Uterus (tissue), 4 donors: Measurements from ENCODE around the gene ABCC3. TPM values are rescaled to one million over a fixed set of nuclear protein-coding genes. Genes with fewer than 3 reads are reported as not detected.

ENCODE experiments used
- DNase-seq, 2 donors: peaks; one replicate each; pipeline ENCODE4 v3.0.0-alpha.2; 2019 to 2020
- H3K27ac ChIP-seq, 2 donors: fragments of 200-600 bp; sonication (generic); 1 replicate in 1 of 2; 2 replicates in 1 of 2; pipeline ENCODE4 v1.5.1; 2016 to 2018
- H3K27me3 ChIP-seq, 2 donors: fragments of 200-600 bp; sonication (generic); one replicate each; pipeline ENCODE4 v1.5.1; 2018 to 2019; ENCODE audit warnings: control low read depth in 1 of 2
- H3K36me3 ChIP-seq, 2 donors: fragments of 200-600 bp; sonication (generic); one replicate each; pipeline ENCODE4 v1.5.1; 2019; ENCODE audit warnings: control low read depth in 1 of 2
- H3K4me1 ChIP-seq, 2 donors: fragments of 200-600 bp; sonication (generic); one replicate each; pipeline ENCODE4 v1.5.1; 2018 to 2019; ENCODE audit warnings: control low read depth in 1 of 2
- H3K4me3 ChIP-seq, 2 donors: fragments of 200-600 bp; sonication (generic); 1 replicate in 1 of 2; 2 replicates in 1 of 2; pipeline ENCODE4 v1.5.1; 2018 to 2019; ENCODE audit warnings: mild to moderate bottlenecking in 1 of 2
- H3K9me3 ChIP-seq, 2 donors: fragments of 200-600 bp; sonication (generic); one replicate each; pipeline ENCODE4 v1.5.1; 2019; ENCODE audit warnings: control low read depth in 1 of 2
- CTCF ChIP-seq, 4 experiments: fragments of 200-600 bp in 2 of 4; fragments of 450-650 bp in 2 of 4; sonication (generic) in 2 of 4; IDR thresholded peaks; one replicate each; pipeline ENCODE4 v1.5.1; 2016 to 2019; ENCODE audit warnings: antibody characterized with exemption in 4 of 4, mild to moderate bottlenecking in 2 of 4, moderate library complexity in 1 of 4
- POLR2A ChIP-seq, 2 donors: fragments of 450-650 bp; IDR thresholded peaks; one replicate each; pipeline ENCODE4 v1.6.1; 2016; ENCODE audit warnings: antibody characterized with exemption in 2 of 2, mild to moderate bottlenecking in 1 of 2, moderate library complexity in 1 of 2
- intact Hi-C: fragments of 100-400 bp; cut with DNase I; formaldehyde crosslinking; loops from one replicate; pipeline ENCODE4 v1.15.1; 2023; ENCODE audit warnings: low total_unique reads
- total RNA-seq, 4 donors: library from RNA; depleted of rRNA in 3 of 4; stranded (reverse); fragments of >200 nt in 3 of 4; gene quantifications; one replicate each; pipeline versions ENCODE4 v1.1.0 to v1.2.4, GENCODE V29; 2014 to 2023
- donor health status: DM: yes; HTN: yes; CAD: no.

Gene ABCC3
- total RNA-seq, 4 donors from 2014 or later = 1.2 to 4.5 (median 2.6) TPM

- Histone ChIP-seq H3K4me1 (peaks cover 0 to 3% of the 10 kb centered on the region in 2 donors), H3K27ac (no peak overlapping the region), H3K4me3 (no peak overlapping the region), H3K36me3 (no peaks in the 10 kb centered on the region), H3K27me3 (no peaks in the 10 kb centered on the region), H3K9me3 (no peaks in the 10 kb centered on the region)
- intact Hi-C loops = no loop called here
- TF ChIP-seq CTCF (IDR thresholded peaks at IDR 0.05) (no peak), POLR2A (IDR thresholded peaks at IDR 0.05) (no peak)
- DNase-seq = no peak
These were observed 998 bp upstream of the ABCC3 start for GRCh38 chr17:50633683-50634082.

- DNase-seq = no peak
- Histone ChIP-seq H3K4me3 (peak overlapping the region in 1 of 2 donors; percentile 37), H3K9me3 (no peaks in the 10 kb centered on the region), H3K36me3 (no peaks in the 10 kb centered on the region), H3K27me3 (no peaks in the 10 kb centered on the region), H3K4me1 (peaks cover 0 to 11% of the 10 kb centered on the region in 2 donors), H3K27ac (no peak overlapping the region)
- no peak for TF ChIP-seq CTCF (IDR thresholded peaks at IDR 0.05)
- no peak for TF ChIP-seq POLR2A (IDR thresholded peaks at IDR 0.05)
- intact Hi-C loops = no loop called here
These were observed 442 bp downstream of the ABCC3 start for GRCh38 chr17:50634915-50635731.

- Histone ChIP-seq H3K27ac (no peak overlapping the region), H3K36me3 (no peaks in the 10 kb centered on the region), H3K4me1 (peaks cover 0 to 11% of the 10 kb centered on the region in 2 donors), H3K9me3 (no peaks in the 10 kb centered on the region), H3K27me3 (no peaks in the 10 kb centered on the region), H3K4me3 (no peak overlapping the region)
- no peak for DNase-seq
- intact Hi-C loops = no loop called here
- TF ChIP-seq CTCF (IDR thresholded peaks at IDR 0.05) (no peak), POLR2A (IDR thresholded peaks at IDR 0.05) (no peak)
These were observed 976 bp downstream of the ABCC3 start for GRCh38 chr17:50635732-50635981.

- Histone ChIP-seq H3K27me3 (no peaks in the 10 kb centered on the region), H3K4me1 (peaks cover 0 to 11% of the 10 kb centered on the region in 2 donors), H3K9me3 (no peaks in the 10 kb centered on the region), H3K27ac (no peak overlapping the region), H3K36me3 (no peaks in the 10 kb centered on the region), H3K4me3 (no peak overlapping the region)
- DNase-seq = no peak
- intact Hi-C loops = no loop called here
- TF ChIP-seq POLR2A (IDR thresholded peaks at IDR 0.05) (no peak), CTCF (IDR thresholded peaks at IDR 0.05) (no peak)
These were observed 1.5 kb downstream of the ABCC3 start for GRCh38 chr17:50635982-50636803.

GRCh38 chr17:50636804-50637195 lies 2.1 kb downstream of the ABCC3 start:
- Histone ChIP-seq H3K4me1 (peaks cover 0 to 11% of the 10 kb centered on the region in 2 donors), H3K9me3 (no peaks in the 10 kb centered on the region), H3K36me3 (no peaks in the 10 kb centered on the region), H3K27ac (no peak overlapping the region), H3K4me3 (no peak overlapping the region), H3K27me3 (no peaks in the 10 kb centered on the region)
- DNase-seq = no peak
- intact Hi-C loops = no loop called here
- no peak for TF ChIP-seq POLR2A (IDR thresholded peaks at IDR 0.05)
- TF ChIP-seq CTCF (IDR thresholded peaks at IDR 0.05) = no peak
